ENCODE measurements around the gene NFAT5.

- TF ChIP-seq CTCF (IDR thresholded peaks at IDR 0.05), result no peak
- TF ChIP-seq EP300 (IDR thresholded peaks at IDR 0.05), result no peak
- TF ChIP-seq POLR2A (IDR thresholded peaks at IDR 0.05), result no peak
Measured at GRCh38 chr16:69600202-69600601, 34.4 kb downstream of the NFAT5 start.
